SK-N-SH (cell line): ENCODE data around the gene CSPG4. TPM values are rescaled to one million over a fixed set of nuclear protein-coding genes. Genes with fewer than 3 reads are reported as not detected.
A peak's percentile ranks its signal among the peaks of the same experiment; 100 is the strongest.

Source experiments
- CTCF ChIA-PET: fragments of 300-600, 350-600 bp; formaldehyde crosslinking; extraction: SDS; loops from one replicate; lab custom pipeline; 2021; lab: Yijun Ruan, JAX
- POLR2A ChIA-PET: fragments of 350-600 bp; sonication (Branson Sonifier 250); formaldehyde crosslinking; extraction: SDS; loops from one replicate; lab custom pipeline; 2020; ENCODE audit warnings: antibody characterized with exemption, inconsistent platforms; lab: Yijun Ruan, JAX
- DNase-seq: peaks from one replicate; pipeline ENCODE4 v3.0.0; 2012
- H2AFZ ChIP-seq: fragments of 200-600 bp; sonication (generic); 2 replicates; pipeline ENCODE4 v1.8.1; 2016; ENCODE audit warnings: antibody characterized with exemption, mild to moderate bottlenecking, low read depth
- H3F3A ChIP-seq: fragments of 200-600 bp; sonication (generic); replicated peaks from 2 replicates; pipeline ENCODE3; 2016; ENCODE audit warnings: antibody characterized with exemption, mild to moderate bottlenecking; ENCODE audit not compliant: insufficient read depth
- H3K27ac ChIP-seq, 2 experiments: fragments of 200-500 bp in 1 of 2; fragments of 200-600 bp in 1 of 2; sonication (Bioruptor generic) in 1 of 2; sonication (generic), shearing (Covaris generic) in 1 of 2; 2 replicates each; pipeline versions ENCODE4 v1.5.1 to v1.6.1; 2014 to 2016; ENCODE audit warnings: low read depth in 2 of 2, inconsistent platforms in 1 of 2, low read length in 1 of 2, mild to moderate bottlenecking in 1 of 2, mixed read lengths in 1 of 2
- H3K27me3 ChIP-seq: fragments of 200-600 bp; sonication (generic), shearing (Covaris generic); 2 replicates; pipeline ENCODE4 v1.6.1; 2016; ENCODE audit warnings: mixed run types; ENCODE audit not compliant: insufficient read depth
- H3K36me3 ChIP-seq, 2 experiments: fragments of 200-500 bp in 1 of 2; fragments of 200-600 bp in 1 of 2; sonication (Bioruptor generic) in 1 of 2; sonication (generic) in 1 of 2; replicated peaks in 1 of 2; 2 replicates each; pipeline versions ENCODE3 to v1.5.1; 2014 to 2016; ENCODE audit warnings: low read length in 1 of 2, mild to moderate bottlenecking in 1 of 2; ENCODE audit not compliant: insufficient read depth in 2 of 2, control insufficient read depth in 1 of 2
- H3K4me1 ChIP-seq, 2 experiments: fragments of 200-500 bp in 1 of 2; fragments of 200-600 bp in 1 of 2; sonication (Bioruptor generic) in 1 of 2; sonication (generic), shearing (Covaris generic) in 1 of 2; 2 replicates each; pipeline versions ENCODE4 v1.5.1 to v1.6.1; 2014 to 2016; ENCODE audit warnings: low read depth in 1 of 2, low read length in 1 of 2, mixed run types in 1 of 2; ENCODE audit not compliant: insufficient read depth in 2 of 2, control insufficient read depth in 1 of 2
- H3K4me2 ChIP-seq: fragments of 200-600 bp; sonication (generic), shearing (Covaris generic); 2 replicates; pipeline ENCODE4 v1.6.1; 2017; ENCODE audit warnings: mixed run types
- H3K4me3 ChIP-seq, 2 experiments: fragments of 200-500 bp in 1 of 2; fragments of 200-600 bp in 1 of 2; sonication (Bioruptor generic) in 1 of 2; sonication (generic), shearing (Covaris generic) in 1 of 2; 2 replicates each; pipeline versions ENCODE4 v1.5.1 to v1.8.1; 2014 to 2016; ENCODE audit warnings: low read depth in 2 of 2, inconsistent platforms in 1 of 2, low read length in 1 of 2, mild to moderate bottlenecking in 1 of 2, mixed read lengths in 1 of 2, moderate library complexity in 1 of 2
- H3K79me2 ChIP-seq: fragments of 200-600 bp; sonication (generic); 2 replicates; pipeline ENCODE4 v1.8.1; 2017; ENCODE audit warnings: mild to moderate bottlenecking; ENCODE audit not compliant: insufficient read depth
- H3K9ac ChIP-seq: fragments of 200-600 bp; sonication (generic); 2 replicates; pipeline ENCODE4 v1.6.1; 2017; ENCODE audit warnings: mixed run types
- H3K9me2 ChIP-seq: fragments of 200-600 bp; sonication (generic); 2 replicates; pipeline ENCODE4 v1.6.1; 2017; ENCODE audit warnings: mixed run types
- H3K9me3 ChIP-seq: fragments of 200-600 bp; sonication (generic); 2 replicates; pipeline ENCODE4 v1.6.1; 2017; ENCODE audit warnings: mixed run types, mild to moderate bottlenecking, moderate library complexity
- H4K20me1 ChIP-seq: fragments of 200-600 bp; sonication (generic); 2 replicates; pipeline ENCODE4 v1.6.1; 2017; ENCODE audit warnings: mild to moderate bottlenecking, mixed run types; ENCODE audit not compliant: insufficient read depth
- CHD2 ChIP-seq: fragments of 150-350 bp; IDR thresholded peaks from 2 replicates; pipeline ENCODE4 v1.6.1; 2018; ENCODE audit warnings: low read length; ENCODE audit not compliant: partially characterized antibody
- CTCF ChIP-seq: fragments of 200-600 bp; sonication (generic); IDR thresholded peaks from 2 replicates; pipeline ENCODE4 v1.6.1; 2017; ENCODE audit warnings: antibody characterized with exemption, mild to moderate bottlenecking, moderate library complexity
- EP300 ChIP-seq, 2 experiments: IDR thresholded peaks; 2 replicates each; pipeline versions ENCODE4 v1.4.0 to v1.6.1; 2012; ENCODE audit warnings: borderline replicate concordance in 1 of 2, low read depth in 1 of 2, low read length in 1 of 2
- EZH2phosphoT487 ChIP-seq: fragments of 200-600 bp; sonication (generic); IDR thresholded peaks from 2 replicates; pipeline ENCODE4 v1.6.1; 2017; ENCODE audit warnings: low read depth, mixed run types, mild to moderate bottlenecking, antibody characterized with exemption, moderate library complexity, borderline replicate concordance
- FOSL2 ChIP-seq: IDR thresholded peaks from 2 replicates; pipeline ENCODE4 v1.4.0; 2012; ENCODE audit warnings: low read depth, mild to moderate bottlenecking, moderate library complexity, borderline replicate concordance
- FOXJ3 ChIP-seq: sonication (generic); formaldehyde crosslinking; IDR thresholded peaks from 2 replicates; pipeline ENCODE4 v1.5.1; 2020; ENCODE audit warnings: mild to moderate bottlenecking, missing genetic modification reagents
- GATA2 ChIP-seq: sonication (generic); formaldehyde crosslinking; IDR thresholded peaks from 2 replicates; pipeline ENCODE4 v1.5.0; 2020; ENCODE audit warnings: mild to moderate bottlenecking, missing genetic modification reagents
- IRF3 ChIP-seq: fragments of 150-350 bp; IDR thresholded peaks from 2 replicates; pipeline ENCODE4 v1.6.1; 2016; ENCODE audit warnings: mild to moderate bottlenecking, low read depth, low read length
- JUND ChIP-seq: IDR thresholded peaks from 2 replicates; pipeline ENCODE4 v1.4.0; 2012
- MAX ChIP-seq: IDR thresholded peaks from 2 replicates; pipeline ENCODE4 v1.4.0; 2012; ENCODE audit warnings: low read depth
- MEF2A ChIP-seq: IDR thresholded peaks from 2 replicates; pipeline ENCODE4 v1.4.0; 2012; ENCODE audit warnings: low read depth, borderline replicate concordance
- NFIC ChIP-seq: IDR thresholded peaks from 2 replicates; pipeline ENCODE4 v1.4.0; 2012; ENCODE audit warnings: borderline replicate concordance
- NRF1 ChIP-seq: IDR thresholded peaks from 2 replicates; pipeline ENCODE4 v1.6.1; 2012; ENCODE audit warnings: low read depth, mild to moderate bottlenecking, low read length
- POLR2AphosphoS5 ChIP-seq: IDR thresholded peaks from 2 replicates; pipeline ENCODE4 v1.6.1; 2012; ENCODE audit warnings: low read depth, low read length
- RAD21 ChIP-seq: IDR thresholded peaks from 2 replicates; pipeline ENCODE4 v1.6.1; 2012; ENCODE audit warnings: mild to moderate bottlenecking, low read length
- REST ChIP-seq: IDR thresholded peaks from 2 replicates; pipeline ENCODE4 v1.6.1; 2012; ENCODE audit warnings: mild to moderate bottlenecking, low read depth, low read length, moderate library complexity
- RFX5 ChIP-seq: IDR thresholded peaks from 2 replicates; pipeline ENCODE4 v1.6.1; 2012; ENCODE audit warnings: mild to moderate bottlenecking, improper control_type of control experiment, low read length
- SIN3A ChIP-seq: IDR thresholded peaks from 2 replicates; pipeline ENCODE4 v1.6.1; 2012; ENCODE audit warnings: low read depth, mild to moderate bottlenecking, low read length, moderate library complexity, borderline replicate concordance
- SMC3 ChIP-seq: IDR thresholded peaks from 2 replicates; pipeline ENCODE4 v1.6.1; 2012; ENCODE audit warnings: low read depth, low read length, improper control_type of control experiment
- TAF1 ChIP-seq: IDR thresholded peaks from 2 replicates; pipeline ENCODE4 v1.6.1; 2012; ENCODE audit warnings: low read depth, mild to moderate bottlenecking, low read length, moderate library complexity, borderline replicate concordance
- TEAD4 ChIP-seq: IDR thresholded peaks from 2 replicates; pipeline ENCODE4 v1.4.0; 2012; ENCODE audit warnings: mild to moderate bottlenecking, borderline replicate concordance; ENCODE audit not compliant: insufficient read depth
- USF2 ChIP-seq: fragments of 150-350 bp; IDR thresholded peaks from 2 replicates; pipeline ENCODE4 v1.6.1; 2017; ENCODE audit warnings: antibody characterized with exemption, low read length, low read depth, borderline replicate concordance
- YY1 ChIP-seq: IDR thresholded peaks from 2 replicates; pipeline ENCODE4 v1.4.0; 2012; ENCODE audit warnings: low read depth, mild to moderate bottlenecking
- ZBTB33 ChIP-seq: IDR thresholded peaks from 2 replicates; pipeline ENCODE4 v1.4.0; 2012; ENCODE audit warnings: low read depth, borderline replicate concordance
- WGBS: methylation state at CpG from one replicate; pipeline ENCODE4 v1.1.6; 2017; ENCODE audit warnings: low lambda C conversion rate; 5-methylcytosine and 5-hydroxymethylcytosine counted together
- polyA plus RNA-seq, 3 experiments: library from polyadenylated mRNA; depleted of rRNA; stranded (reverse); fragments of >200 nt; gene quantifications; 2 replicates each; pipeline ENCODE4 v1.2.3, GENCODE V29; 2012

The CSPG4 gene
- polyA plus RNA-seq, 1 of the 3 experiments (the other 2 are of a cell fraction) = 0.35 TPM

GRCh38 chr15:75718328-75718727 is 5.7 kb upstream of the CSPG4 start:
- Histone ChIP-seq H3K27ac (peak overlapping the region in 1 of 2 experiments; percentile 50; a peak in 2 of 4 replicates), H3K4me2 (peak overlapping the region; percentile 18; the same call in 1 of the 2 replicates)
- WGBS = 5% methylated on average over 3 of the region's 3 CpGs
- TF ChIP-seq MAX = peak; percentile 97
- TF ChIP-seq SIN3A = 0 out of 2 replicates have a peak, but pooled peaks have one; percentile 57
- TF ChIP-seq EP300 (IDR thresholded peaks at IDR 0.05; ENCODE audit: borderline replicate concordance in 1 of 2, low read depth in 1 of 2, low read length in 1 of 2) = peak in 1 of 2 experiments; percentile 79; a peak in 1 of 4 replicates
- no peak for TF ChIP-seq EZH2phosphoT487
- peak; percentile 63; the same call in 1 of the 2 replicates for TF ChIP-seq POLR2AphosphoS5
- TF ChIP-seq YY1 = no peak
- peak; percentile 88 for TF ChIP-seq FOSL2
- no peak for TF ChIP-seq GATA2 (CRISPR knock-in tag)
- TF ChIP-seq MEF2A = no peak
- no peak for TF ChIP-seq IRF3
- no peak for TF ChIP-seq ZBTB33
- TF ChIP-seq FOXJ3 = no peak
- TF ChIP-seq NRF1 = no peak
- TF ChIP-seq REST = no peak
- TF ChIP-seq RAD21 = no peak
- peak; percentile 79; the same call in 1 of the 2 replicates for TF ChIP-seq NFIC
- TF ChIP-seq TAF1 = no peak
- no peak for TF ChIP-seq SMC3
- no peak for TF ChIP-seq USF2
- TF ChIP-seq TEAD4 = no peak
- peak; percentile 84 for TF ChIP-seq JUND
- TF ChIP-seq CTCF = no peak
- TF ChIP-seq CHD2 = no peak
- TF ChIP-seq RFX5 = no peak

More at GRCh38 chr15:75718328-75718727, 5.7 kb upstream of the CSPG4 start:
- H3K4me1 ChIP-seq = peaks cover 5 to 18% of the 10 kb centered on the region in 2 experiments; a peak in 2 of 4 replicates
- no peaks in the 10 kb centered on the region for H3K36me3 ChIP-seq
- no peaks in the 10 kb centered on the region for H3K79me2 ChIP-seq
- no peaks in the 10 kb centered on the region for H3K9me3 ChIP-seq
- no peak overlapping the region for H3K9ac ChIP-seq
- H2AFZ ChIP-seq = no peak overlapping the region
- no peaks in the 10 kb centered on the region for H3K9me2 ChIP-seq
- no peaks in the 10 kb centered on the region for H3K27me3 ChIP-seq
- DNase-seq = peak; percentile 47
- H3F3A ChIP-seq = peaks cover 27% of the 10 kb centered on the region
- H4K20me1 ChIP-seq = no peaks in the 10 kb centered on the region
- no peak overlapping the region for H3K4me3 ChIP-seq
- ChIA-PET CTCF (no interaction called here), POLR2A (no interaction called here)
